SH-SY5Y (cell line): ENCODE data around the gene TTL.

ENCODE experiments used
- GATA2 ChIP-seq: IDR thresholded peaks from 2 replicates; pipeline ENCODE4 v1.6.1; 2011; ENCODE audit warnings: mild to moderate bottlenecking, low read depth, low read length
- GATA3 ChIP-seq: IDR thresholded peaks from 2 replicates; pipeline ENCODE4 v1.6.1; 2011; ENCODE audit warnings: low read depth, mild to moderate bottlenecking, low read length, moderate library complexity

DNA sequence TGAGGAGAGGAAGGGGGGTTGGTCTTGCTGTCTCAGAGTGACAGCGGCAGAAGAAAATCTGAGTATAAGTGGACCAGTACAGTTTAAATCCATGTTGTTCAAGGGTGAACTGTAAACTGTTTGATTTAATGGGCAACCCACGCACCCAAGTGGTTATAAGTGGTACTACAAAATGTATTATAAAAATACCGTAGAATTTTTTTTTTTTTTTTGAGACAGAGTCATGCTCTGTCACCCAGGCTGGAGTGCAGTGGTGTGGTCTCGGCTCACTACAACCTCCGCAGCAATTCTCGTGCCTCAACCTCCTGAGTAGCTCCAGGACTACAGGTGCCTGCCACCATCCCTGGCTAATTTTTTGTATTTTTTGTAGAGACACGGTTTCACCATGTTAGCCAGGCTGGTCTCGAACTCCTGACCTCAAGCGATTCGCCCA lies 100.4 kb downstream of the TTL start:
- TF ChIP-seq GATA2 = no peak
- TF ChIP-seq GATA3 = no peak
